Upper lobe of left lung (tissue), 4 donors: ENCODE measurements around the gene ZDHHC14.

Source experiments
- EP300 ChIP-seq, 4 donors: sonication (generic); formaldehyde crosslinking; IDR thresholded peaks; one replicate each; pipeline ENCODE4 v1.5.1; 2017; ENCODE audit warnings: antibody characterized with exemption in 4 of 4, control low read depth in 2 of 4
- POLR2A ChIP-seq, 4 donors: fragments of 450-650 bp; IDR thresholded peaks; one replicate each; pipeline ENCODE4 v1.5.1; 2016 to 2017; ENCODE audit warnings: antibody characterized with exemption in 4 of 4, mild to moderate bottlenecking in 2 of 4
- POLR2AphosphoS5 ChIP-seq, 2 donors: sonication (generic); formaldehyde crosslinking; IDR thresholded peaks; one replicate each; pipeline ENCODE4 v1.5.1; 2017; ENCODE audit warnings: antibody characterized with exemption in 2 of 2
- TF ChIP-seq, protein P1 (sequence below), 6 experiments: fragments of 450-650 bp in 4 of 6; fragments of 200-600 bp in 2 of 6; sonication (generic) in 2 of 6; IDR thresholded peaks; one replicate each; pipeline ENCODE4 v1.5.1; 2016 to 2019; ENCODE audit warnings: antibody characterized with exemption in 6 of 6

DNA sequence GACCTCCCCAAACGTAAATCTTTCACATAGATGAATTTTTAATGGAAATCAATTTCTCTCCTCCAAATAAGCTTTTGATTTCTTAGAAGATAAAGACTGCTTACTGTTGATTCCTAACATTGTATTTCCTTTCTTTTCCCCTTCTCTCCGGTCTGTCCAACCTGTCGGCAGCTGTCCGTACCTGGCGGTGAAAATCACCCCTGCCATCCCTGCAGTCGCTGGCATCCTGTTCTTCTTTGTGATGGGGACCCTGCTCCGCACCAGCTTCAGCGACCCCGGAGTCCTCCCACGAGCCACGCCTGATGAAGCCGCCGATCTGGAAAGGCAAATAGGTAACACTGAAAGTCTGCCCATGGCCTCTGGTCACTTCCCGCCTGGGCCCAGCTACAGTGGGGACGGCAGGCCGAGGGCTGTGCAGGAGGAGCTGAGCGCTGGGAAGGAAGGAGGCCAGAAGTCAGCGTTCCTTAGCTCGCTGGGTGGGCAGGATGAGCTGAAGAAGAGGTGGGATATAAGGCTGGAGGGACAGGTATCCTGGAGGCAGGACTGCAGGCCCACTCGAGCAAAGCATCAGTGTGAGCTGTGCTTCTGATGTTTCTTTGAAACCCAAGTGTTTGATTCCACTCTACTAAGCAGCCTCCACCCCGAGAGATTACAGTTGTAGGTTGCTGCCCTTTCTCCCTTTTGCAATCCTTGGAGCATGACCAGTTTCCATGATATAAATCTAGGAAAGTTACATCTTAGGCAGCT lies 161.6 kb downstream of the ZDHHC14 start:
- TF ChIP-seq, protein P1, sequence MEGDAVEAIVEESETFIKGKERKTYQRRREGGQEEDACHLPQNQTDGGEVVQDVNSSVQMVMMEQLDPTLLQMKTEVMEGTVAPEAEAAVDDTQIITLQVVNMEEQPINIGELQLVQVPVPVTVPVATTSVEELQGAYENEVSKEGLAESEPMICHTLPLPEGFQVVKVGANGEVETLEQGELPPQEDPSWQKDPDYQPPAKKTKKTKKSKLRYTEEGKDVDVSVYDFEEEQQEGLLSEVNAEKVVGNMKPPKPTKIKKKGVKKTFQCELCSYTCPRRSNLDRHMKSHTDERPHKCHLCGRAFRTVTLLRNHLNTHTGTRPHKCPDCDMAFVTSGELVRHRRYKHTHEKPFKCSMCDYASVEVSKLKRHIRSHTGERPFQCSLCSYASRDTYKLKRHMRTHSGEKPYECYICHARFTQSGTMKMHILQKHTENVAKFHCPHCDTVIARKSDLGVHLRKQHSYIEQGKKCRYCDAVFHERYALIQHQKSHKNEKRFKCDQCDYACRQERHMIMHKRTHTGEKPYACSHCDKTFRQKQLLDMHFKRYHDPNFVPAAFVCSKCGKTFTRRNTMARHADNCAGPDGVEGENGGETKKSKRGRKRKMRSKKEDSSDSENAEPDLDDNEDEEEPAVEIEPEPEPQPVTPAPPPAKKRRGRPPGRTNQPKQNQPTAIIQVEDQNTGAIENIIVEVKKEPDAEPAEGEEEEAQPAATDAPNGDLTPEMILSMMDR (IDR thresholded peaks at IDR 0.05): no peak
- TF ChIP-seq POLR2A (IDR thresholded peaks at IDR 0.05) (no peak), EP300 (IDR thresholded peaks at IDR 0.05) (no peak), POLR2AphosphoS5 (IDR thresholded peaks at IDR 0.05) (no peak)
